ENCODE results near the gene ZNF473. TPM values are rescaled to one million over a fixed set of nuclear protein-coding genes. Genes with fewer than 3 reads are reported as not detected.

Gene ZNF473
- total and polyA plus RNA-seq, 2 donors (not counting 3 experiments of a cell fraction or from before 2014, with no cell fraction given) = 3.8 to 8.7 TPM

GRCh38 chr19:50051964-50052363, 26.2 kb downstream of the ZNF473 start:
- FAIRE-seq (no peak), DNase-seq (ENCODE audit: low read depth, low spot score) (no peak)
- Histone ChIP-seq H3K9me3 (replicated peaks; ENCODE audit: control insufficient read depth, insufficient read depth, low read length) (no peaks in the 10 kb centered on the region), H3K27me3 (ENCODE audit: control insufficient read depth in 2 of 2, insufficient read depth in 2 of 2, low read length in 2 of 2) (no peaks in the 10 kb centered on the region), H3K4me3 (replicated peaks in 1 of 3; ENCODE audit: insufficient read depth in 1 of 3, low read depth in 1 of 3, low read length in 3 of 3) (no peak overlapping the region), H3K4me1 (ENCODE audit: control insufficient read depth, extremely low read depth, insufficient read depth, low read length) (no peaks in the 10 kb centered on the region), H4K20me1 (replicated peaks; ENCODE audit: control insufficient read depth, extremely low read depth, insufficient read depth, low read length) (no peaks in the 10 kb centered on the region), H3K36me3 (ENCODE audit: control insufficient read depth in 2 of 2, extremely low read depth in 1 of 2, insufficient read depth in 2 of 2, low read length in 2 of 2) (no peaks in the 10 kb centered on the region), H3K4me2 (ENCODE audit: insufficient read depth, low read length) (no peak overlapping the region), H3K9ac (replicated peaks; ENCODE audit: extremely low read depth, insufficient read depth, low read length) (no peak overlapping the region), H3K27ac (ENCODE audit: insufficient read depth, low read depth, low read length) (no peak overlapping the region), H3K9me1 (replicated peaks; ENCODE audit: control insufficient read depth, extremely low read depth, insufficient read depth, low read length) (no peaks in the 10 kb centered on the region), H3K79me2 (ENCODE audit: control insufficient read depth, insufficient read depth, low read length) (no peaks in the 10 kb centered on the region), H2AFZ (ENCODE audit: low read depth, low read length) (no peak overlapping the region)
- ChIA-PET POLR2A (no interaction called here), CTCF (interaction anchor here (1.8 kb wide), 1 partner anchor 12 kb away, joined by 5 read pairs; no protein-coding TSS in a partner anchor)
- dilution Hi-C loops (cut with MboI; ENCODE audit: extremely low pct_ligation_motif_present, low sequenced_read_pairs) = no loop called here
- TF ChIP-seq GATA2 (IDR thresholded peaks at IDR 0.05; ENCODE audit: insufficient read depth, insufficient read length, low read depth, low read length) (no peak), JUN (IDR thresholded peaks at IDR 0.05; ENCODE audit: borderline replicate concordance, insufficient read depth, insufficient read length, low read depth) (no peak), FOS (IDR thresholded peaks at IDR 0.05; ENCODE audit: borderline replicate concordance, insufficient read depth, low read length) (no peak), POLR2A (IDR thresholded peaks at IDR 0.05; ENCODE audit: low read depth, low read length) (no peak), MAX (IDR thresholded peaks at IDR 0.05; ENCODE audit: insufficient read depth, insufficient read length) (no peak), POLR2AphosphoS5 (IDR thresholded peaks at IDR 0.05; ENCODE audit: insufficient read depth, low read depth, low read length) (no peak), EZH2 (IDR thresholded peaks at IDR 0.05; ENCODE audit: borderline replicate concordance, low read depth, low read length, severe bottlenecking) (no peak), MYC (IDR thresholded peaks at IDR 0.05; ENCODE audit: low read depth, low read length) (no peak)
- TF ChIP-seq, protein P1, sequence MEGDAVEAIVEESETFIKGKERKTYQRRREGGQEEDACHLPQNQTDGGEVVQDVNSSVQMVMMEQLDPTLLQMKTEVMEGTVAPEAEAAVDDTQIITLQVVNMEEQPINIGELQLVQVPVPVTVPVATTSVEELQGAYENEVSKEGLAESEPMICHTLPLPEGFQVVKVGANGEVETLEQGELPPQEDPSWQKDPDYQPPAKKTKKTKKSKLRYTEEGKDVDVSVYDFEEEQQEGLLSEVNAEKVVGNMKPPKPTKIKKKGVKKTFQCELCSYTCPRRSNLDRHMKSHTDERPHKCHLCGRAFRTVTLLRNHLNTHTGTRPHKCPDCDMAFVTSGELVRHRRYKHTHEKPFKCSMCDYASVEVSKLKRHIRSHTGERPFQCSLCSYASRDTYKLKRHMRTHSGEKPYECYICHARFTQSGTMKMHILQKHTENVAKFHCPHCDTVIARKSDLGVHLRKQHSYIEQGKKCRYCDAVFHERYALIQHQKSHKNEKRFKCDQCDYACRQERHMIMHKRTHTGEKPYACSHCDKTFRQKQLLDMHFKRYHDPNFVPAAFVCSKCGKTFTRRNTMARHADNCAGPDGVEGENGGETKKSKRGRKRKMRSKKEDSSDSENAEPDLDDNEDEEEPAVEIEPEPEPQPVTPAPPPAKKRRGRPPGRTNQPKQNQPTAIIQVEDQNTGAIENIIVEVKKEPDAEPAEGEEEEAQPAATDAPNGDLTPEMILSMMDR (IDR thresholded peaks at IDR 0.05; ENCODE audit: extremely low read depth in 1 of 2, insufficient read depth in 1 of 2, low read depth in 1 of 2, low read length in 2 of 2) = no peak
- intact Hi-C loops (cut with micrococcal nuclease) = no loop called here
- no TSS peak for BruUV-seq (replicated peaks)
